Caco-2 (cell line): ENCODE measurements around the gene EVL. TPM values are rescaled to one million over a fixed set of nuclear protein-coding genes. Genes with fewer than 3 reads are reported as not detected.

Source experiments
- BruUV-seq: library from RNA; stranded (reverse); fragments of 400-500 nt; replicated peaks from 2 replicates; lab custom pipeline; 2021; lab: Mats Ljungman, UMichigan
- CTCF ChIA-PET: fragments of 300-600 bp; sonication (Branson Sonifier 250); formaldehyde crosslinking; loops from one replicate; lab custom pipeline; 2022; ENCODE audit warnings: antibody characterized with exemption; lab: Charles Lee
- POLR2A ChIA-PET: fragments of 300-600 bp; sonication (Branson Sonifier 250); formaldehyde crosslinking; loops from one replicate; lab custom pipeline; 2022; ENCODE audit warnings: antibody characterized with exemption; lab: Charles Lee
- DNase-seq, 2 experiments: peaks; one replicate each; pipeline versions ENCODE4 v3.0.0 to v3.0.0-alpha.2; 2020 to 2022
- H3K27me3 ChIP-seq: replicated peaks from 2 replicates; pipeline ENCODE4 v1.6.0; 2011; ENCODE audit warnings: low read length; ENCODE audit not compliant: control insufficient read depth, insufficient read depth
- H3K36me3 ChIP-seq: 2 replicates; pipeline ENCODE4 v1.5.1; 2011; ENCODE audit warnings: low read length; ENCODE audit not compliant: control insufficient read depth, insufficient read depth
- H3K4me1 ChIP-seq: fragments of 250-450 bp; sonication (Bioruptor Pico); 2 replicates; pipeline ENCODE4 v1.5.1; 2020; ENCODE audit warnings: mild to moderate bottlenecking
- H3K4me3 ChIP-seq: 2 replicates; pipeline ENCODE4 v1.5.1; 2011; ENCODE audit warnings: low read depth, mild to moderate bottlenecking, control low read depth, low read length
- H3K9me3 ChIP-seq: fragments of 250-450 bp; sonication (Bioruptor Pico); 2 replicates; pipeline ENCODE4 v1.5.1; 2020; ENCODE audit warnings: mild to moderate bottlenecking, moderate library complexity
- H3K27ac Mint-ChIP-seq: one replicate; pipeline ENCODE4 v1.8.0; 2022; ENCODE audit warnings: mixed read lengths; ENCODE audit not compliant: unreplicated experiment
- H3K27me3 Mint-ChIP-seq: one replicate; pipeline ENCODE4 v1.8.0; 2022; ENCODE audit warnings: mixed read lengths; ENCODE audit not compliant: insufficient read depth, unreplicated experiment
- H3K36me3 Mint-ChIP-seq: one replicate; pipeline ENCODE4 v1.8.0; 2022; ENCODE audit warnings: mild to moderate bottlenecking, mixed read lengths; ENCODE audit not compliant: insufficient read depth, unreplicated experiment
- H3K4me1 Mint-ChIP-seq: one replicate; pipeline ENCODE4 v1.8.0; 2022; ENCODE audit warnings: low read depth, mixed read lengths; ENCODE audit not compliant: unreplicated experiment
- H3K4me3 Mint-ChIP-seq: one replicate; pipeline ENCODE4 v1.8.0; 2022; ENCODE audit warnings: mild to moderate bottlenecking, moderate library complexity, mixed read lengths; ENCODE audit not compliant: unreplicated experiment
- H3K9me3 Mint-ChIP-seq: one replicate; pipeline ENCODE4 v1.8.0; 2022; ENCODE audit warnings: mixed read lengths; ENCODE audit not compliant: unreplicated experiment
- CTCF ChIP-seq, 2 experiments: fragments of 200-600 bp in 1 of 2; IDR thresholded peaks; 1 replicate in 1 of 2; 2 replicates in 1 of 2; pipeline versions ENCODE4 v1.5.1 to v1.8.0; 2011 to 2022; ENCODE audit warnings: antibody characterized with exemption in 1 of 2, control low read depth in 1 of 2, inconsistent platforms in 1 of 2, low read depth in 1 of 2, low read length in 1 of 2, mild to moderate bottlenecking in 1 of 2, moderate library complexity in 1 of 2; ENCODE audit not compliant: insufficient read depth in 1 of 2, severe bottlenecking in 1 of 2, unreplicated experiment in 1 of 2
- intact Hi-C: fragments of 100-400 bp; cut with micrococcal nuclease; formaldehyde crosslinking; loops from one replicate; pipeline ENCODE4 v1.10.0; 2022; ENCODE audit not compliant: unreplicated experiment
- total RNA-seq: library from RNA; stranded (reverse); gene quantifications from 2 replicates; pipeline ENCODE4 v1.2.3, GENCODE V29; 2022

Gene EVL
- total RNA-seq, 1 experiment from 2014 or later, result 14.2 TPM

- H3K36me3 Mint-ChIP-seq, result no peaks in the 10 kb centered on the region
- ChIA-PET POLR2A (no interaction called here), CTCF (no interaction called here)
- no peaks in the 10 kb centered on the region for H3K4me1 Mint-ChIP-seq
- Histone ChIP-seq H3K27me3 (no peaks in the 10 kb centered on the region), H3K4me3 (no peak overlapping the region), H3K9me3 (no peaks in the 10 kb centered on the region), H3K36me3 (no peaks in the 10 kb centered on the region; the same call in none of the 2 replicates), H3K4me1 (peaks cover 22% of the 10 kb centered on the region)
- no peak overlapping the region for H3K27ac Mint-ChIP-seq
- no peaks in the 10 kb centered on the region for H3K9me3 Mint-ChIP-seq
- intact Hi-C loops, result no loop called here
- H3K27me3 Mint-ChIP-seq, result no peaks in the 10 kb centered on the region
- no peak overlapping the region for H3K4me3 Mint-ChIP-seq
- no TSS peak for BruUV-seq
- TF ChIP-seq CTCF (IDR thresholded peaks at IDR 0.05; ENCODE audit: insufficient read depth in 1 of 2, low read depth in 1 of 2, low read length in 1 of 2, severe bottlenecking in 1 of 2, unreplicated experiment in 1 of 2), result no peak
- DNase-seq, result no peak
Measured at GRCh38 chr14:100147691-100148464, 82.7 kb downstream of the EVL start.

GRCh38 chr14:100148837-100149731 lies 83.9 kb downstream of the EVL start:
- no peaks in the 10 kb centered on the region for H3K27me3 Mint-ChIP-seq
- Histone ChIP-seq H3K4me3 (no peak overlapping the region), H3K4me1 (peaks cover 17% of the 10 kb centered on the region), H3K27me3 (no peaks in the 10 kb centered on the region), H3K36me3 (no peaks in the 10 kb centered on the region; the same call in none of the 2 replicates), H3K9me3 (no peaks in the 10 kb centered on the region)
- ChIA-PET POLR2A (no interaction called here), CTCF (no interaction called here)
- no peak overlapping the region for H3K4me3 Mint-ChIP-seq
- no peak overlapping the region for H3K27ac Mint-ChIP-seq
- no peaks in the 10 kb centered on the region for H3K36me3 Mint-ChIP-seq
- no peaks in the 10 kb centered on the region for H3K9me3 Mint-ChIP-seq
- DNase-seq, result no peak
- intact Hi-C loops, result no loop called here
- no TSS peak for BruUV-seq
- no peak for TF ChIP-seq CTCF (IDR thresholded peaks at IDR 0.05; ENCODE audit: insufficient read depth in 1 of 2, low read depth in 1 of 2, low read length in 1 of 2, severe bottlenecking in 1 of 2, unreplicated experiment in 1 of 2)
- H3K4me1 Mint-ChIP-seq, result no peaks in the 10 kb centered on the region

- intact Hi-C loops, result no loop called here
- no peak overlapping the region for H3K4me3 ChIP-seq
- 0 out of 2 replicates have a peak, but pooled peaks cover 3% of the 10 kb centered on the region for H3K9me3 ChIP-seq
- POLR2A ChIA-PET, result no interaction called here
- H3K27me3 ChIP-seq, result no peaks in the 10 kb centered on the region
- CTCF ChIA-PET, result no interaction called here
- TF ChIP-seq CTCF (IDR thresholded peaks at IDR 0.05; ENCODE audit: insufficient read depth in 1 of 2, low read depth in 1 of 2, low read length in 1 of 2, severe bottlenecking in 1 of 2, unreplicated experiment in 1 of 2), result no peak
- no peaks in the 10 kb centered on the region for H3K4me1 Mint-ChIP-seq
- no peaks in the 10 kb centered on the region; the same call in none of the 2 replicates for H3K36me3 ChIP-seq
- no peak for DNase-seq
- no peak overlapping the region for H3K27ac Mint-ChIP-seq
- no peaks in the 10 kb centered on the region for H3K9me3 Mint-ChIP-seq
- no peak overlapping the region for H3K4me3 Mint-ChIP-seq
- H3K27me3 Mint-ChIP-seq, result no peaks in the 10 kb centered on the region
- H3K36me3 Mint-ChIP-seq, result no peaks in the 10 kb centered on the region
- no TSS peak for BruUV-seq
- H3K4me1 ChIP-seq, result peaks cover 9% of the 10 kb centered on the region
Measured at GRCh38 chr14:100149851-100150611, 84.8 kb downstream of the EVL start.
